Esophagus mucosa (tissue), 1 donor: ENCODE results near the gene UQCRFS1. TPM values are rescaled to one million over a fixed set of nuclear protein-coding genes. Genes with fewer than 3 reads are reported as not detected.
"Not testable (repeated sequence)": the region's sequence is repeated elsewhere in the genome, so short reads cannot be mapped to it uniquely, and the experiment has no call there.

Experiments used
- ATAC-seq: fragments of 200-7000 bp; cut with Tn5 transposase; one replicate; pipeline ENCODE4 v1.9.1; 2020
- total RNA-seq: library from RNA; stranded (reverse); gene quantifications from one replicate; pipeline ENCODE4 v1.2.4, GENCODE V29; 2023
- donor health status: DM: yes; HTN: yes; CAD: no.

Gene UQCRFS1
- total RNA-seq, 1 donor from 2014 or later: 34.2 TPM

GRCh38 chr19:29214411-29214810 is 1.5 kb upstream of the UQCRFS1 start:
- no peak for ATAC-seq

GRCh38 chr19:29212356-29212647 is 649 bp downstream of the UQCRFS1 start:
- ATAC-seq: no peak

DNA sequence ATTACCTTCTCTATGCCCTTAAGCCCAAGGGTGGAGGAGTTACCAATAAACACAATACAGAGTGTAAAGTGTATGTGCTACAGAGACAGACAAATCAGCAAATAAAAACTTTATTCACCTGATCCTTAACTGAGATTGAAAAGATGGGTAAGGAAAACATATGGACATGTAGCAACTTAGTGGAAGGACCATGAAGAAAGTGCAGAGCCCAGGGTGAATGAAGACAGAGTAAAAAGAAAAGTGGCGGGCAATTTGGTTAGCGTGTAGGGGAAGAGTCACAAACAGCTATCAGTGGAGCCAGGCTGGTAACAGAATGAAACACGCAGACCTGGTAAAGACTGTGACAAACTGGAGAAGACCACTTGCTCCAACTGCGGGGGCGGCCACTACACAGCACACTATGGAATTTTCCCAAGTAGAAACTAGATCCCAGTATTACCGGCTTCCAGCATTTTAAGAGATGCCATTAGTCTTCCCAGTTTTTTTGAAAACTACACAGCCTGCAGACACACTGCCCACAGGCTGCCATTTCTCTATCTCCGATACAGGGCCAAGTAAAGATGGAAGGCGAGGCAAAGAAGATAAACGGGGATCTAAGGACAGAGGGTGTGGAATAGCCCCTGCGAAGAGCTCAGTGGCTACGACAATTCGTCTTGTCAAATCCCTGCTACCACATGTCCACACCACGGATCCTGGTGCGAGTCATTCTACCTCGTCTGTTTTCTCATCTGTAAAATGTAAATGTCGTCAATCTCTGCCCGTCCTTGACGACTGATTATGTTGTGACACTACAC is 1.2 kb downstream of the UQCRFS1 start:
- ATAC-seq: peak; percentile 32

GRCh38 chr19:29211041-29211440 is 1.9 kb downstream of the UQCRFS1 start:
- ATAC-seq: not testable (repeated sequence)

GRCh38 chr19:29210502-29210901 is 2.4 kb downstream of the UQCRFS1 start:
- ATAC-seq: not testable (repeated sequence)

- ATAC-seq: not testable (repeated sequence)
Measured at GRCh38 chr19:29207403-29208187, 5.4 kb downstream of the UQCRFS1 start.

DNA sequence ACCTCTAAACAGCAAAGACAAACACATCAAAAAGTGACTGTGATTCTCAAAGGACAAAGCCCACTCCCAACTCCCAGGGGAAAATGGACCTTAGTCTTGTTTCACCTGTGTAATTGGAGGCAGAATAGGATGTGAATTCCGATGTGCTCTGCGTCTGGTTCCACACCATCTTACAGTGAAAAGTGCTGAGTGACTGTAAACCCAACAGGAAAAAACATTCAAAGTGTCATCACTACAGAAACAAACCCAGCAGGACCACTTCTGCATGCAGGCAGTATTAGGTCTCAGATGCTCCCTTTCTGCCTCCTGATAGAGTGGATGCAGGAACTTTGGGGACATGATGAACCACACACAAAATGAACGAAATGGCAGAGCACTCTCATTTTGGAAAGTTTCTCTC is 6.5 kb downstream of the UQCRFS1 start:
- no peak for ATAC-seq

GRCh38 chr19:29202281-29202680 is 10.7 kb downstream of the UQCRFS1 start:
- ATAC-seq: no peak

- no peak for ATAC-seq
Measured at GRCh38 chr19:29201855-29202254, 11.1 kb downstream of the UQCRFS1 start.

- no peak for ATAC-seq
Measured at GRCh38 chr19:29194658-29195057, 18.3 kb downstream of the UQCRFS1 start.

DNA sequence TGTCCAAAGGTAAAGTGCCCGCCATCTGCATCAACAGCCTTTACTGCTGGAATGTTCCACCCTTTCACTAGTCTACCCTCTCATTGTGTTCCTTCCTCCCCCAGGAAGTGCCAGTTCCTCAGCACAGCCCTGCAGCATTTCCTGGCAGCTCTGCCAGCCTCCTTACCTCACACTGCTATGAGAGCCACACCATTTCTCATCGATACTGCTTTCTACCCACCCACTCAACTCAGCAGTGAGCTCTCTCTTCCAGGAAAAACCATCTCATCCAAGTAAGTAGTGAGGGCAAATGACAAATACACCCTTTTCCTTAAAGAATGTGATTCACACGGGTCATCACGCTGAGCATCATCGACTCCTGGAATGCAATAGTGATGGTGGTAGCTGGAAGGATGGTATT is 19.8 kb downstream of the UQCRFS1 start:
- ATAC-seq: no peak

- peak; percentile 94 for ATAC-seq
Measured at GRCh38 chr19:29191005-29191404, 21.9 kb downstream of the UQCRFS1 start.

DNA sequence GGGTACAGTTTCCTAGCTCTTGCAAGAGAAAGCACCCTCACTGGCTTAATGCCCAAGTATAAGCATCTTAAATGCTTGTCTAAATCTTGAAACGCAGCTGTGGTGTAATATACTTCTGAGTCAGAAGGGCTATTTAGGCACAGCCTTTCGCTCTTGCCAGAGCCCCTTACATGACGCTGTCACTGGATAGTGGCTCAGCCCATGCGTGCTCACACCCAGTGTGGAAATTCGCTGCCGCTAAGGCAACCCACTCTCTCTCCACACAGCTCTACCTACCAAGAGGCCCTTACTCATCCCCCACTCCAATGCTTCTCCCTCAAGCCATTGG is 24.0 kb downstream of the UQCRFS1 start:
- ATAC-seq: peak; percentile 79

DNA sequence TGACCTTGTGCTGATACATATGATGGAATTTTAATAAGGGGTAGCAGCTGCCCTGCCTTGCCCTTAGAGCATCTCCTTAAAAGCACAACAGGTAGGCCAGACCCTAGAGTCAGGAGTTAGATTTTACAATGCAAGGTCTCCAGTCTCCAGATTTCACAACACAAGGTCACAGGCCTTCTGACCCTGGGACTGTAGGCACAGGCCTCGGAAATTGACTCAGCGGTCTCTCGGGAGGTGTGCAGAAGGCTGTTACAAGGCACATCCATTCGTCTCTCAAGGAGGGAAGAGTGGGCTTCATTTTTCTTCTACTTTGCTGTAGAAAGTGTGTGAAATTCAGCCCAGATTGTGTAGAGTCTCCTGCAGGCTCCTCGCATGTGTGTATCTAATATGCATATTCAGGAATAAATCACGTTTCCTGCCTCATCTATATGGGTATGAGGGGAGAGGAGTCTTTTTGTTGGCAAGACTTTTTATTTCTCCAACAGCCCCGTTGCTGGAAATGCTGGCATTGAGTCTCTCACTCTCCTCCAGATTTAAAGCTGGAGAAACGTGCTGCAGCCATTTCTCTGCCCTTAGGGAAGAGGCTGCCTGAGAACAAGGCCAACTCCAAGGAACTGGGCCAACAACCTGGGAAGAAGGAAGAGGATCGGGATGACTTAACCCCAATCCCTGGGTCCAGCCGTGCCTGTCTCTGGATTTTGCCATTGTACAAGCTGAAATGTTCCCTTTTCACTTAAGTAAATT is 24.5 kb downstream of the UQCRFS1 start:
- ATAC-seq: no peak

DNA sequence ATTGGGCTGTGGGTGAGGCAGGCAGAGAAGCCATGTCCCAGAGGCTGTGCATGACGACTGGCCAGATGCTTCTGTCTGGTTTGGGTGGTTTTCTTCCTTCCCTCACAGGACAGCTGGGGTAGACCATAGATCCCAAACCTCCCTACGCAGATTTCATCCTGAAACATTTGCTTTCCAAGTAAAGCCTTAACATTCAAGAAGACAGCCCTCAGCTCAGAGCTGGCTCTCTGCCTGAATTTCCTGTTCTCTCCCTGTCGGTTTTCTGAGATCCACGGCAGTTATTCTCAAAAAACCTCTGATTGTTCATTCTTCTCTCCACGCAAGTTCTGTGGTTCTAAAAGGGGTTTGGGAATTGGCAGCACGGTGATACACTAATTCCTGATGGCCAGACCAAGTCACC is 25.3 kb downstream of the UQCRFS1 start:
- no peak for ATAC-seq

GRCh38 chr19:29185427-29185826 is 27.5 kb downstream of the UQCRFS1 start:
- ATAC-seq: no peak

- no peak for ATAC-seq
Measured at GRCh38 chr19:29176981-29177754, 35.8 kb downstream of the UQCRFS1 start.

DNA sequence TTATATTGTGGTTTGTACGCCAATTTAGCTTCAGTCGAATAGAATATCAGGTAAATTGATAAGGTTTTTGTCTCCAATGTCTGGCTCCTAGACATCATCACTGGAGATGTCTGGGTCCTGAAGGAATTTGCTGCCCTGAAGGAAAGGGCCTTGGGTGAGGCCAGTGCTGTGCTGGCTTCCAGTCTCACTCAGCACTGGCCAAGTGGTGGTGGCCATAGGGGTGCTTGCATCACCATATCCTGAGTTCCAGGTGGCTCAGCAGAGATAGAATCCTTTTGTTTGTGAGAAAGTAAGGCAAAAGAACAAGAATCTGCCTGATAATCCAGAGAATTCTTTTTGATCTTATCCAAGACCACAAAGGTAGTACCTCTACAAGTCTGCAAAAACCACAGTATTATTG is 39.1 kb downstream of the UQCRFS1 start:
- no peak for ATAC-seq

- ATAC-seq: no peak
Measured at GRCh38 chr19:29172302-29172701, 40.6 kb downstream of the UQCRFS1 start.

GRCh38 chr19:29171525-29171924 is 41.4 kb downstream of the UQCRFS1 start:
- ATAC-seq: no peak

- no peak for ATAC-seq
Measured at GRCh38 chr19:29170554-29170953, 42.4 kb downstream of the UQCRFS1 start.

- no peak for ATAC-seq
Measured at GRCh38 chr19:29162694-29163093, 50.3 kb downstream of the UQCRFS1 start.

DNA sequence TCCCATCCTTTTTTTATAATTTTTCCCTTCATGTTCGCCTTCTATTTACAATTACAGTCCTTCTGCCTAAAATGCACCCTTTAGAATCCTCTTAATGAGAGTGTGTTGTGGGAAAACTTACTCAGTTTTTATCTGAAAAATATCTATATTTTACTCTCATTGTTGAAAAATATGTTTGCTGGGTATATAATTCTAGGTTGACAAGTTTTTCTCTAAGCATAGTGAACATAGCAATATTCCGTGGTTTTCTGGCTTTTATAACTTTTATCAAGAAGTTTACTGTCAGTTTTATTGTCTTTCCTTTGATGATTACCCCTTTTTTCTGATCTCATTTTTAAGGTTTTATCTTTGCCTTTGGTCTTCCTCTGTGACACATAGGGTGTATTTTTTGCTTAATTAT is 57.3 kb downstream of the UQCRFS1 start:
- ATAC-seq: no peak
